22Rv1 (cell line): ENCODE data around the gene POTEG.
"Not testable (repeated sequence)": the region's sequence is repeated elsewhere in the genome, so short reads cannot be mapped to it uniquely, and the experiment has no call there.

ENCODE experiments used
- H3K27ac ChIP-seq: fragments of 450-650 bp; 2 replicates; pipeline ENCODE4 v1.5.1; 2017

Gene POTEG

GRCh38 chr14:19434241-19434640 lies at the start of gene POTEG:
Gene POTEG, minus strand, starts transcription at chr14:19434341. Its CDS starts 52 bp downstream, at chr14:19434289.
- not testable (repeated sequence) for H3K27ac ChIP-seq

- not testable (repeated sequence) for H3K27ac ChIP-seq
Measured at GRCh38 chr14:19482093-19482492, 48.0 kb upstream of the POTEG start.

GRCh38 chr14:19481421-19481820 lies 47.3 kb upstream of the POTEG start:
- not testable (repeated sequence) for H3K27ac ChIP-seq

DNA sequence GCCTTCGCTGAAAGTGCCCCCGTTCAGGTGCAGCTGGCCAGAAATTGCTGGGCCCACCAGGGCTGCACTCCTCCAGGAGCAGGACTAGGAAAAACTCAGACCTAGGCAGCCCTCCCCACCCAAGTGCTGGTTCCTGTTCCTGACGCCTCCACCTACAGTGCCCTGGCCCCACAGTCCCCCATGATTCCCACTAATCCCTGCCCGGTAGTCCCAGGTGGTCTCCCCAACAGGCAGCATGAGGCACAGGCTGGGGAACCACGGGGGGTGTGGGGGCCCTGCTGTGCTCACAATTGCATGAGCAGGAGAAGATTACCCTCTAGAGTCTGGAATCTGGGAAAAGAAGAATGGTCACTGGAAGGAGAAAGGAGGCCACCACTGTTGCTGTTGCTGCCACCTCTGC lies 46.4 kb upstream of the POTEG start:
- H3K27ac ChIP-seq: not testable (repeated sequence)

GRCh38 chr14:19445761-19446160 lies 11.6 kb upstream of the POTEG start:
- not testable (repeated sequence) for H3K27ac ChIP-seq

DNA sequence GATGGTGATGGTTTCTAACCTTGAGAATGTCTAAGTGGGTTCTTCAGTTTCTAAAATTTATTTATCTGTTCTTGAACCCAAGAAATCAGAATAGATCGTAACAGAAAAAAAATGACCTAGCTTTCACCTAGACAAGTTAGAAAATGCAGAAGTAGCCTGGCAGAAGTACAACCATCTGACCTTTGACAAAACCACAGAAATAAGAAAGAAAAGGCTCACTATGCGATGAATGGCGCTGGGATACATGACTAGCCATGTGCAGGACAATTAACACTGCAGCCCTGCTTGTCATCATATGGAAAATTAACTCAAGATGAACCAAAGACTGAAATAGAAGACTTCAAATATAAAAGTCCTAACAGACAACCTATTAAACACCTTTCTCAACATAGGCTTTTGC lies 5.7 kb upstream of the POTEG start:
- not testable (repeated sequence) for H3K27ac ChIP-seq

GRCh38 chr14:19439219-19439618 lies 5.1 kb upstream of the POTEG start:
- not testable (repeated sequence) for H3K27ac ChIP-seq

GRCh38 chr14:19437126-19437443 lies 2.9 kb upstream of the POTEG start:
- H3K27ac ChIP-seq: not testable (repeated sequence)

DNA sequence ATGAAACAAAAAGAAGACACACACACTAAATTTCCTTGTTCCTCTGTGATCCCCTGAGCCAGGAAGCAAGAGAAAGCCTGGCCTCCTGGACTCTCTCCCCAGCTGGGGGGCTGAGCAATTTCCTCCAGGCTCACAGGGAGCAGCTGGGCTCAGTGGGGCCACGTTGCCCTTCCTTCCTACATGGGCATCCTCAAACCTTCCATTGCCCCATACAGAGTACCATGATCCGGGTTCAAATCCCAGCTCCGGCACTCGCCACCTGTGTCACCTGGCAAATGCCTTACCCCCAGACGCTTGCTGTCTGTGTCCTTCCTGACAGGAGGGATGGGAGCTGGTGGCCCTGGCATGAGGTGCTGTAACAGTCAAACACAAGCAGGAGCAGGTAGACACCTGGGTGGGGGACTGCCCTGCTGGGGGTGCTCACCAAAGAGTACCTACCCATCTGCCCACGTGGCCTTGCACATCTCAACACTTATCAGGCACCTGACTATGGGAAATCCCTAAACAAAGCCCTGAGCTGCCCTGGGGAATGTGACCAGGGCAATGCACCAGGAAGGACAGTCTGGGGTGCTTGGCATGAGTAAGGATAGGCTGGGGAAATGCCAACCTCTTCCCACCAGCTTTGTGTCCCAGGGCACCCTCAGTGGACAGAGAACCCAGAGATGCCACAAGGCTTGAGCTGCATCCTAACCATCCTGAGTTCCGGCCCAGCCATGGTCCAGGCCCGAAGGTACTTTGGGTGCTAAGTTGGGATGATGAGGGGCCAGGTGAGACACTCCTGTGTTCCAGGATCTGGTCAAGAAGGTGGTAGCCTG lies 2.4 kb upstream of the POTEG start:
- not testable (repeated sequence) for H3K27ac ChIP-seq

DNA sequence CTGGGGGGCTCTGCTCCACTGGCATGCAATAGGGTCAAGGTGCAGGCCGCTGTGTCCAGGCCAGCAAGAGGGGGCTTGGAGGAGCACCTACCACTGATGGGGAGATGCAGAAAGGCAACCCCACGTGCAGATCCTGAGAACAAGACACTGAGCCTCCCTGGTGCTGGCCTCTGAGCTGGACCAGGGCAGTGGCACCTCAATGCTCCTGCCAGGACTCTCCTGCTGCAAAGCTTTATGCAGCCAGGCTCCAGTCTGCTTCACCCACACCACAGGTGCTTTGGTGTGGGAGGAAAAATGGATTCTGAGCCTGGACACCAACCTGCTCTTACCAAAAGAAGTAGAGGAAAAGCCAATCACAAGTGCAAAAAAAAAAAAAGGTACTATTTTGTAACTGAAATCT lies 1.7 kb upstream of the POTEG start:
- not testable (repeated sequence) for H3K27ac ChIP-seq

GRCh38 chr14:19434891-19435290 lies 750 bp upstream of the POTEG start:
- H3K27ac ChIP-seq: not testable (repeated sequence)

DNA sequence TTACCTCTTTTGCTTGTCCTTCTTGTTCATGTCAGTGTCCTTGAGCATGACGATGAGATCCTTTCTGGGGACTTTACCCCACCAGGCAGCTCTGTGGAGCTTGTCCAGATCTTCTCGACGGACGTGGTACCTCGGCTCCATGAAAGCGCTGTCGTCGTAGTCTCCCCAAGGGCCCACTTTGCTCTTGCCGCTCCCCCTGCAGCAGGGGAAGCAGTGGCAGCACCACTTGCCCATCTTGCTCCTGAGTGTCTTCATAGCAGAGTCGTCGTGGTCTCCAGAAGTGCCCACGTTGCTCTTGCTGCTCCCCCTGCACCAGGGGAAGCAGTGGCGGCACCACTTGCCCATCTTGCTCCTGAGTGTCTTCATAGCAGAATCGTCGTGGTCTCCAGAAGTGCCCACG lies 376 bp downstream of the POTEG start:
- not testable (repeated sequence) for H3K27ac ChIP-seq

- H3K27ac ChIP-seq: not testable (repeated sequence)
Measured at GRCh38 chr14:19408519-19408918, 25.6 kb downstream of the POTEG start.

DNA sequence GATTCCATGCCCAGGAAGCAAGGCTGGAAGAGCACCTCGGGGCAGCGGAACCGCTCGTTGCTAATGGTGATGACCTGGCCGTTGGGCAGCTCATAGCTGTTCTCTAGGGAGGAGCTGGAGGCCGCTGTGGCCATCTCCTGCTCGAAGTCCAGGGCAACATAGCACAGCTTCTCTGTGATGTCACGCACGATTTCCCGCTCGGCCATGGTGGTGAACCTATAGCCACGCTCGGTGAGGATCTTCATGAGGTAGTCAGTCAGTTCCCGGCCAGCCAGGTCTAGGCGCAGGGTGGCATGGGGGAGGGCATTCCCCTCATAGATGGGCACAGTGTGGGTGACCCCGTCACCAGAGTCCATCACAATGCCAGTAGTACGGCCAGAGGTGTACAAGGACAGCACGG lies 32.0 kb downstream of the POTEG start:
- H3K27ac ChIP-seq: not testable (repeated sequence)

GRCh38 chr14:19394727-19395126 lies 39.4 kb downstream of the POTEG start:
- not testable (repeated sequence) for H3K27ac ChIP-seq

GRCh38 chr14:19390230-19390629 lies 43.9 kb downstream of the POTEG start:
- not testable (repeated sequence) for H3K27ac ChIP-seq

DNA sequence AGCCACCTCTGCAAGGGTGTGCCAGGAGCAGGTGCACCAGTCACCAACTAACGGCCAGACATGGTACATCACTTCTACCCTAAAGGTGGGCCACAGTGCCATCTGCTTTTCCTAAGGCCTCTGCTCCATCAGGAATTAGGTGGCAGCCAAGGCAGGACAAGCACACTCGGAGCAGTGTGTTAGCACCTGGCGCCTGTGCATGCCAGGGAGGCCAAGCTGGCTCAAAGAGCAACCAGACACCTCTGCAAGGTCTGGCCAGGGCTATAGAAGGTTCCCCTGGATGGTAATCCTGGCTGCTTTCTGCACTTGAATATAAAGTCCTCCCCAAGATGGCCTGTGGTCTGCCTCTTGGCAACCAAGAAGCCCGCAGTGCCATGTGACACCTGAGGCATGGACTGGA lies 45.4 kb downstream of the POTEG start:
- not testable (repeated sequence) for H3K27ac ChIP-seq

- not testable (repeated sequence) for H3K27ac ChIP-seq
Measured at GRCh38 chr14:19386996-19387395, 47.1 kb downstream of the POTEG start.

DNA sequence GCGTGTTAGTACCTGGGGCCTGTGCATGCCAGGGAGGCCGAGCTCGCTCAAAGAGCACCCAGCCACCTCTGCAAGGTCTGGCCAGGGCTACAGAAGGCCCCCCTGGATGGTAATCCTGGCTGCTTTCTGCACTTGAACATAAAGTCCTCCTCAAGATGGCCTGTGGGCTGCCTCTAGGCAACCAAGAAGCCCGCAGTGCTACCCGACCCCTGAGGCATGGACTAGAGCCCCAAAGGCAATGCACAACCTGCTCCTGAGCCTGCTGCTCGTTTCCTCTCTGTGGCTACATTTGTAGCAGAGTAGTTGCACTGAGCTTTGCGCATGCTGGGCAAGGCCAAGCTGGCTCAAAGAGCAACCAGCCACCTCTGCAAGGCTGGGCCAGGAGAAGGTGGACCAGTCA lies 47.8 kb downstream of the POTEG start:
- not testable (repeated sequence) for H3K27ac ChIP-seq

- not testable (repeated sequence) for H3K27ac ChIP-seq
Measured at GRCh38 chr14:19384088-19384781, 49.9 kb downstream of the POTEG start.

DNA sequence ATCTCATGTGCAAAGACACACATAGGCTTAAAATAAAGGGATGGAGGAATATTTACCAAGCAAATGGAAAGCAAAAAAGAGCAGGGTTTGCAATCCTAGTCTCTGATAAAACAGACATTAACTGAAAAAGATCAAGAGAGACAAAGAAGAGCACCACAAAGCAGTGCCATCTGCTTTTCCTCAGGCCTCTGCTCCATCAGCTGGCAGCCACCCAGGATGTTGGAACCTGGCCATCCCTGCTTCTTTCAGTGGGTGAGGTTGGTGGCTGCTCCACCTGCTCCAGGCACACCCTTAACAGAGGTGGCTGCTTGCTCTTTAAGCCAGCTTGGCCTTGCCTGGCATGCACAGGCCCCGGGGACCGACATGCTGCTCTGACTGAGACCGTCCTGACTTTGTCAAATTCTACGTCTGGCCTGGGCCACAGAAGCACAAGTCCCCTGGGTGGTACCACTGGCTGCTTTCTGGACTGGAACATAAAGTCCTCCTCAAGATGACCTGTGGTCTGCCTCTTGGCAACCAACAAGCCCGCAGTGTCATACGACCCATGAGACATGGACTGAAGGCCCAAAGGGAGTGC lies 51.0 kb downstream of the POTEG start:
- not testable (repeated sequence) for H3K27ac ChIP-seq

- H3K27ac ChIP-seq: not testable (repeated sequence)
Measured at GRCh38 chr14:19380137-19380536, 54.0 kb downstream of the POTEG start.

- H3K27ac ChIP-seq: not testable (repeated sequence)
Measured at GRCh38 chr14:19374451-19374903, 59.7 kb downstream of the POTEG start.
